ENCODE measurements around the gene DCST2.

GRCh38 chr1:155018617-155019348 is 14.8 kb downstream of the DCST2 start:
- TF ChIP-seq, protein P1, sequence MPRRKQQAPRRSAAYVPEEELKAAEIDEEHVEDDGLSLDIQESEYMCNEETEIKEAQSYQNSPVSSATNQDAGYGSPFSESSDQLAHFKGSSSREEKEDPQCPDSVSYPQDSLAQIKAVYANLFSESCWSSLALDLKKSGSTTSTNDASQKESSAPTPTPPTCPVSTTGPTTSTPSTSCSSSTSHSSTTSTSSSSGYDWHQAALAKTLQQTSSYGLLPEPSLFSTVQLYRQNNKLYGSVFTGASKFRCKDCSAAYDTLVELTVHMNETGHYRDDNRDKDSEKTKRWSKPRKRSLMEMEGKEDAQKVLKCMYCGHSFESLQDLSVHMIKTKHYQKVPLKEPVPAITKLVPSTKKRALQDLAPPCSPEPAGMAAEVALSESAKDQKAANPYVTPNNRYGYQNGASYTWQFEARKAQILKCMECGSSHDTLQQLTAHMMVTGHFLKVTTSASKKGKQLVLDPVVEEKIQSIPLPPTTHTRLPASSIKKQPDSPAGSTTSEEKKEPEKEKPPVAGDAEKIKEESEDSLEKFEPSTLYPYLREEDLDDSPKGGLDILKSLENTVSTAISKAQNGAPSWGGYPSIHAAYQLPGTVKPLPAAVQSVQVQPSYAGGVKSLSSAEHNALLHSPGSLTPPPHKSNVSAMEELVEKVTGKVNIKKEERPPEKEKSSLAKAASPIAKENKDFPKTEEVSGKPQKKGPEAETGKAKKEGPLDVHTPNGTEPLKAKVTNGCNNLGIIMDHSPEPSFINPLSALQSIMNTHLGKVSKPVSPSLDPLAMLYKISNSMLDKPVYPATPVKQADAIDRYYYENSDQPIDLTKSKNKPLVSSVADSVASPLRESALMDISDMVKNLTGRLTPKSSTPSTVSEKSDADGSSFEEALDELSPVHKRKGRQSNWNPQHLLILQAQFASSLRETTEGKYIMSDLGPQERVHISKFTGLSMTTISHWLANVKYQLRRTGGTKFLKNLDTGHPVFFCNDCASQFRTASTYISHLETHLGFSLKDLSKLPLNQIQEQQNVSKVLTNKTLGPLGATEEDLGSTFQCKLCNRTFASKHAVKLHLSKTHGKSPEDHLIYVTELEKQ (CRISPR knock-in tag; IDR thresholded peaks at IDR 0.05) = no peak
- no peak for TF ChIP-seq HDAC2 (IDR thresholded peaks at IDR 0.05)
- TF ChIP-seq SMARCC2 (IDR thresholded peaks at IDR 0.05; ENCODE audit: low read depth) = no peak

Measured in K562 (cell line).